SW 1271 (cell line): ENCODE results near the gene RB1.

ENCODE experiments used
- DNase-seq, 2 experiments: peaks; one replicate each; lab custom pipeline; 2025; lab: John Stamatoyannopoulos, UW

Gene RB1

GRCh38 chr13:48303359-48304142, at the start of gene RB1:
RB1 (plus strand) TSS chr13:48303751; CDS start chr13:48303913, 162 bp downstream.
- DNase-seq: peak; percentile 74 to 84

DNA sequence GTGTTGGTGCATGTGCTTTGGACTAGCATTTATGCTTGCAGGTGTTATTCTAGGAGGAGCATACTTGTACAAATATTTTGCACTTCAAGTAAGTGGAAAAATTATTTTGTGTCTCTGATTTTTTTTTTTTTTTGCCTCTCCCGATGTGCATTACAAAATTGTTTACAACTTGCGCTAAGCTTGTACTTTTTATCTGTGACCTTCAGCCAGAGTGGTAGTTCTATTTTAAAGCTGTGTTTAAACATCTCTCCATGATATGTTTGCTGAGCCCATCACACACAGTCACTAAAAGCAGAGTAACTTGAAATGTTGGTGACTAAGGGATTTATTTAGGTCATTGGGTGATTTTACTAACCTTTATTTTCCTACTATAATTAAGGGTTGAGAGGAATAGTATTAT, 49.7 kb upstream of the RB1 start:
- no peak for DNase-seq

GRCh38 chr13:48255090-48255489, 48.5 kb upstream of the RB1 start:
- DNase-seq: no peak

GRCh38 chr13:48255954-48256353, 47.6 kb upstream of the RB1 start:
- DNase-seq: no peak

- no peak for DNase-seq
Measured at GRCh38 chr13:48258002-48258401, 45.5 kb upstream of the RB1 start.

DNA sequence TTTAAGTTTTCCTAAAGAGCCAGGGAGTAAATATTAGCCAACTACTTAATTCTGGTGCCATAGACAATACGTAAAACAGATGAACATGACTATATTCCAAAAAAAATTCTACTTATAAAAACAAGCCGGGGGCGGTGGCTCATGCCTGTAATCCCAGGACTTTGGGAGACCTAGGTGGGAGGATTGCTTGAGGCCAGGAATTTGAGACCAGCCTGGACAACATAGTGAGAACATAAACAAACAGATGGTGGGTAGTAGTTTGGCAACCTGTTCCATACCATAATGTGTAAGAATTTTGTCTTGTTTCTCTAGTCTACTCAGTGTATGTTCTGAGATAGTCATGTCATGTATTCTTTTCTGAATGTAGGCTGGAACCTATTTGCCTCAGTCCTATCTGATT, 45.1 kb upstream of the RB1 start:
- DNase-seq: no peak

GRCh38 chr13:48260970-48261369, 42.6 kb upstream of the RB1 start:
- no peak for DNase-seq

DNA sequence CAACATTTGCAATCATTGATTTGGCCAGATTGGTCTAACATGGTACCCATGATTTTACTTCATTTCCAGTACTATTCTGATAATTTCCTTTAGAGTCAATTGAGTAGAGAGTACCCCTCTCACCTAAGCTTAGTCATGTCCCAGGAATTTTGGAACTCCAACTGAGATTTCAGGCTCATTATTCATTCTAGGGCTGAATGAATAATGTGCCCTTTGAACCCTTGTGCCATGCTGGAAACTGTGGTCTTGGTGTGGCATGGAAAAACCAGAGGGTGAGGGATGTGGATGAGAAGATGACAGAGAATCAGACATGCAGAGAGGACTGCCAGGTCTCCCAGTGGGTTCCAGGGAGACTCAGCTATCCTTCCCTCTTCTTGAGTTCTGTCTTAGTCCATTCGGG, 40.4 kb upstream of the RB1 start:
- DNase-seq: no peak

- DNase-seq: no peak
Measured at GRCh38 chr13:48264058-48264457, 39.5 kb upstream of the RB1 start.

DNA sequence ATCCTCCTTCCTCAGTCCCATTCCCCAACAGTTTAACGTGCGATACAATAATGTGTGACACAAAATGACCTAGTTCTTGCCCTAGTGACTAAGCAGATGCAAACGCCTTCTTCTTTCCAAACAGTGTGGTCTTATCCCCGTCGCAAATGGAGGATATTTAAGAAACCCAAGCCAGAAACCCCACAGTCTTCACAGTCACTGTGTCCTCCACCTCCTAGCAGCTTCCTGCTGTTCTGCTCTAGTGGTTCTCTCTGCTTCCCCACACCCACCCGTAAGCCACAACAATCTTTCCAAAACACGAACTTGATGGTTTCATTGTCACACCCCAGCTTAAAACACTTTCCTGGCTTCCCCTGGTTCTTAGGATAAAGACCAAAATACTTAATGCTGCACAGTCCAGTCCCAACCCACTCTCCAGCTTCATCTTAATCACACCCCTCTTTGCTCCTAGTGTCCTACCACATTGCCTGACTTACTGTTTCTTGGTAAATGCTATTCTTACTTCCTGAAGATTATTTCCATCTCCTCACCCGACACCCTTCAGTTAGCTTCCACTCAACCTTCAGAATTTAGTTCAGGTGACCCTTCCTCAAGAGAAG, 38.2 kb upstream of the RB1 start:
- no peak for DNase-seq

DNA sequence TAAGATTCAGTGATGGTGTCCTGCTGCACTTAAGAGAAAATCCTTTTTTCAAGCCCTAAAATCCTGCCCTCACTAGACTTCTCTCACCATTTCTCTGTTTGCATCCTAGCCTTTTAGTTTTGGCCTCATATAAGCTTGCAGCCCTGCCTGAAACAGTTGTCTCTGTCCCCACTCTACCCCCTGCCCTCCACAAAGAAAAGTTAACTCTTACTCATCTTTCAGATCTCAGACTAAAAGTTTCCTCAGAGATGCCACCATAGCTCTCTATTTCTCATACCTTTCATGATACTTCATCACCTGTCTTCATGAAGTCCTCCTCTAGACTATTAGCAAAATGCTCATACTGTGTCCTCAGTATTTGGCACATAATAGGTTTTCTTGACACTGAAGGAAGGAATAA, 37.4 kb upstream of the RB1 start:
- DNase-seq: no peak

DNA sequence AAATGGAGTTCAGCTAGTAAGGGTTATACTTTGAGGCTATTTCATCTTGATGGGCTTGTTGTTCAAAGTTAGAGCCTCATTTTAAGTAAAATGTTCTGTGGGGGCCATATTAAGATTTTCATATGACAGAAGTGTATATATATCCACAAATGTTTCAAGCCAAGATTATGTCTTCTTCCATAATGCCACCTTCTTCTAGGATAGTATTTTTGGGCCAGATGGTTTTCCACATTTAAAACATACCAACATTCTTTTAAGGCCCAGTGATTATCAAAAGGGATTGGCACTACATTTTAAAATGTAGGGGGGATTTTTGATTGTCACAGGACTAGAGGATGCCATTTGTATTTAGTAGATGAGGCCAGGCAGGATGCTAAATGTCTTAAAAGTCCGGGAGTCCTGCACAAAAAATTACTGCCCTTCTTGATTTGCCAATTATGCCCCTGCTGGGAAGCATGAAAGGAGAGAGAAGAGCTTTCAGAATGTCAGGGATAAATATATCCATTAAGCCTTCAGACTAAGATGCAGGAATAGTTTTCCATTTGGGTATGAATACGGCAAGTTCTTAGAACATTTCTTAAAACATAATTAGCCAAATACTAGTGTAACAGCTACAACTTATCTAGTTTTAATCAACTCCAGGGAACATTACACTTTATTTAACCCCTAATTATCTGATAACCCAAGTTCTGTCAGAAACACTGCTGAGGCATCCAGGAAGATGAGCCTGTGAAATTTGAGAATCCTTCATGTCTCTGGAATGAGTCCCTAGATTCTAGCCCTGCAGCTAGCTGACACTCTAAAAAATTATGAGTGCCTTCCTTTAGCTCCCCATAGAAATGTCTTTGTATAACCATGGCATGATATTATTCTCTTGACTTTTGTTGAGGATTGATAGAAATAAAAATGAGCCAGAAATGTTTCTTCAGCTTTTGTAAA, 36.6 kb upstream of the RB1 start:
- no peak for DNase-seq

DNA sequence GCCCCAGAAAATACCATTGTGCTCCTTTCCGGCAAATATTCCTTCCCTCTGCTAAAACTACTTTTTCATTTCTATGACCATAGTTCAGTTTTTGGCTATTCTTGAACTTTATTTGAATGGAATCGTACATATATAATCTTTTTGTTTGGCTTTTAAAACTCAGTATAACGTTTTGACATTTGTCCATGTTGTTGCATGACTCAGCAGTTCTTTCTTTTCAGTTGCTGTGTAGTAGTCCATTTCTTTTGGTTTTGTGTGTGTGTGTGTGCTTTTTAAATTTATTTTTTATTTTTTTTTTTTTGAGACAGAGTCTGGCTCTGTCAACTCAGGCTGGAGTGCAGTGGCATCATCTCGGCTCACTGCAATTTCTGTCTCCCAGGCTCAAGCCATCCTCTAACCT, 35.5 kb upstream of the RB1 start:
- no peak for DNase-seq

DNA sequence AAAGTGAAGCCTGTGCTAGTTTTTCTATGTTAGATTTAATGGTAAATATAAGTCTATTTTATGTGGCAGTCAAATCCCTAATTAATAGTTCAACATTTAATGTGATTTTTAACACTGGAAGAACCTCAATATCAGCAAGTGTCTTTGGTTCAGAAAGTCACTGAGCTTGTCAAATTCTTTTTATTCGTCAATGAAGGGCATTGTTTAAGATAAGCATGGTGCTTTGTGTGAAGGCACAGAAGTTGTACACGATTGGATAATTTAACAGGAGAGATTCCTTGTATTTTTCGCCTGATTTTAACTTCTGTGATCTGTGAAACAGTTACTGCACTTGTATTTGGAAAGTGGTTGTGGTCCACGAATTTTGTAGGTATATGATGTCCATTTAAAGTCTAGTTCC, 30.2 kb upstream of the RB1 start:
- no peak for DNase-seq

GRCh38 chr13:48275507-48275906, 28.0 kb upstream of the RB1 start:
- DNase-seq: no peak

- DNase-seq: no peak
Measured at GRCh38 chr13:48278806-48279205, 24.7 kb upstream of the RB1 start.

GRCh38 chr13:48281556-48281955, 22.0 kb upstream of the RB1 start:
- no peak for DNase-seq

DNA sequence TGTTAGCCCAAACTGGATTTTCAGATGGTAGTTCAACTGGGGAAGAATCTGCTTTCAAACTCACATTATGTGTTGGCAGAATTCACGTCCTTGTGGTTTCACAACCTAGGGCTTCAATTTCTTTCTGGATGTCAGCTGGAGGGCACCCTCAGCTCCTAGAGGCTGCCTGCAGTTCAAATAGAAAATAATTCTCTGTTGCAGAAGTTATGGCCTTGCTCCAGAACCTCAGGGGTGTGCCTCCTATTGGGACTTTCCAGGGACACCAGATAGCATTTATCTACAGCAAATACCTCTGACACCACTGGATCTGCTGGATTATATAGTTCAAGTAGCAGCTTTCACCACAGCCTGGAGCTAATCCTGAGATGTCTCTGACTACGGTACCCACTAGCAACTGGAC, 11.8 kb upstream of the RB1 start:
- DNase-seq: no peak

DNA sequence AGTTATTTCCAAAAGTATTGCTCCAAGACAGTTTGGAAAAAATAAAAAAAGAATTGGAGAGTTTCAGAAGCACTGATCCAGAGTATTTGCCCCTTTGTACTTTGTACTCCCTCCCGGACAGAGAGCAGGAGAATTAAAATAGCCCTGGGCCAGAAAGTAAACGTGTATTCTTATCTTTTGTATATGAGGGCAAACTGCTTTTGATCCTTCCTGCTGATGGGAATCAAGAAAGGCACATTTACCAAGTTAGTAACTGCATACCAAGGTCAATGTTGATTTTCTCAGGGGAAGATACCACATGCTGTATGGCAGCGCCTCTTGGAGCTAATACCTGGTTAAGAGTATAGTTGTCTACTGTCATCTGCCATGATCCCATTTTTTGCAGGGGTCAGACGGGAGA, 10.9 kb upstream of the RB1 start:
- no peak for DNase-seq

GRCh38 chr13:48294653-48295052, 8.9 kb upstream of the RB1 start:
- no peak for DNase-seq

DNA sequence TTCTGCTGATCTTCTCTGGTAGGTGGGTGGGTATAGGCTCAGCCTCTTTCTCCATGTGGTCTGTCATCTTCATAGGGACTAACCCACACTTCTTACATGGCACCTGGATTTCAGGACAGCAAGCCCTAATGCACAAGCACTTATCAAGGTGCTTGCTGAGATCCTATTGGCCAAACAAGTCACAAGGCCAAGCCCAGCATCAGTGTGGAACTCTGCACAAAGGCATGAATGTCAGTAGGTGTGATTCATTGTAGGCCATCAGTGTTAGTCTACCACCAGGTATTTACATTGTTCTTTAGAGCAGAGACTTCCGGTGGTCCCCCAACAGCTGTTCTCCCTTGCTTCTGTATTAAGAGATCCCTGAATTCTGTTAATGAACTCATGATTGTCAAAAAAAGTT, 8.3 kb upstream of the RB1 start:
- no peak for DNase-seq

DNA sequence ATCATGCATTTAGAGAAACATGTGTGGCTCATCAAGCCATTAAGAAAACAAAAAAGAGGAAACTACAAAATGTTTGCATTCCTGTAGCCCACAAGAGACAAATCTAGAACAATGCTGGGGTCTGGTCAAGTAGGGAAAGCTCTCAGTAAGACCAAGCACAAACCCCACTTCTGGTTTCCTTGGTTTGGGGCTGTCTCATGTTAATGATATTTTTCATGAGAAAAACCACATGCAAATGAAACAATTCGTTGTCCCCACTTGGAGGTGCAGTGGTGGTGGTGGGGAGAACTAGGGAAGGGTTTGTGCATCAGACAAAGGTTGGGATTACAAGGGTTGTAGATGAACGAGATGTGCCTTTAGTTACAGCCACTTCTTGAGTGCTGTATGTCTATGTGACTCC, 7.0 kb upstream of the RB1 start:
- DNase-seq: no peak
